GM19397 (cell line): Measurements from ENCODE around the gene NPB.

Experiments used
- ATAC-seq: cut with Tn5 transposase; IDR thresholded peaks from one replicate; pipeline ENCODE4 v1.9.1; 2021; ENCODE audit warnings: mild to moderate bottlenecking, moderate library complexity; ENCODE audit not compliant: unreplicated experiment

NPB gene

GRCh38 chr17:81934850-81935708, 33.0 kb downstream of the NPB start:
- no peak for ATAC-seq

GRCh38 chr17:81935709-81936084, 33.7 kb downstream of the NPB start:
- no peak for ATAC-seq

GRCh38 chr17:81939218-81939617, 37.2 kb downstream of the NPB start:
- ATAC-seq, result no peak

- no peak for ATAC-seq
Measured at GRCh38 chr17:81939881-81940385, 37.9 kb downstream of the NPB start.

GRCh38 chr17:81940538-81941483, 38.8 kb downstream of the NPB start:
- no peak for ATAC-seq

GRCh38 chr17:81941484-81942166, 39.6 kb downstream of the NPB start:
- no peak for ATAC-seq

GRCh38 chr17:81942167-81942553, 40.1 kb downstream of the NPB start:
- no peak for ATAC-seq

- no peak for ATAC-seq
Measured at GRCh38 chr17:81944858-81945257, 42.8 kb downstream of the NPB start.

- ATAC-seq, result no peak
Measured at GRCh38 chr17:81947189-81947588, 45.2 kb downstream of the NPB start, which contains the start of gene MYADML2. Gene MYADML2, minus strand, starts transcription at chr17:81947233. Its CDS starts 5,492 bp downstream, at chr17:81941741.

- ATAC-seq, result no peak
Measured at GRCh38 chr17:81948635-81949378, 46.8 kb downstream of the NPB start.

- ATAC-seq, result no peak
Measured at GRCh38 chr17:81950501-81950900, 48.5 kb downstream of the NPB start.

GRCh38 chr17:81951785-81952684, 50.0 kb downstream of the NPB start:
- ATAC-seq, result no peak
